ENCODE data around the gene WDR48.

WDR48 gene

GRCh38 chr3:39103791-39104552, 52.2 kb downstream of the WDR48 start:
- DNase-seq (ENCODE audit: insufficient read length), result no peak
- FAIRE-seq, result no peak
- TF ChIP-seq TAF1 (IDR thresholded peaks at IDR 0.05; ENCODE audit: borderline replicate concordance, low read depth, low read length), result no peak
- TF ChIP-seq POLR2AphosphoS5 (IDR thresholded peaks at IDR 0.05; ENCODE audit: low read depth, low read length), result no peak
- TF ChIP-seq POLR2A (IDR thresholded peaks at IDR 0.05; ENCODE audit: low read depth, low read length), result no peak

GRCh38 chr3:39104961-39105686, 53.3 kb downstream of the WDR48 start:
- TF ChIP-seq POLR2AphosphoS5 (IDR thresholded peaks at IDR 0.05; ENCODE audit: low read depth, low read length), result no peak
- no peak for TF ChIP-seq POLR2A (IDR thresholded peaks at IDR 0.05; ENCODE audit: low read depth, low read length)
- no peak for TF ChIP-seq TAF1 (IDR thresholded peaks at IDR 0.05; ENCODE audit: borderline replicate concordance, low read depth, low read length)
- DNase-seq (ENCODE audit: insufficient read length), result no peak
- FAIRE-seq, result no peak

- no peak for TF ChIP-seq POLR2A (IDR thresholded peaks at IDR 0.05; ENCODE audit: low read depth, low read length)
- no peak for TF ChIP-seq POLR2AphosphoS5 (IDR thresholded peaks at IDR 0.05; ENCODE audit: low read depth, low read length)
- no peak for TF ChIP-seq TAF1 (IDR thresholded peaks at IDR 0.05; ENCODE audit: borderline replicate concordance, low read depth, low read length)
- FAIRE-seq (no peak), DNase-seq (ENCODE audit: insufficient read length) (no peak)
These were observed 53.9 kb downstream of the WDR48 start for GRCh38 chr3:39105687-39106063.

GRCh38 chr3:39106281-39106811, 54.5 kb downstream of the WDR48 start:
- no peak for DNase-seq (ENCODE audit: insufficient read length)
- no peak for TF ChIP-seq POLR2AphosphoS5 (IDR thresholded peaks at IDR 0.05; ENCODE audit: low read depth, low read length)
- no peak for TF ChIP-seq POLR2A (IDR thresholded peaks at IDR 0.05; ENCODE audit: low read depth, low read length)
- no peak for TF ChIP-seq TAF1 (IDR thresholded peaks at IDR 0.05; ENCODE audit: borderline replicate concordance, low read depth, low read length)
- no peak for FAIRE-seq

GRCh38 chr3:39106851-39107387, 55.1 kb downstream of the WDR48 start:
- TF ChIP-seq POLR2AphosphoS5 (IDR thresholded peaks at IDR 0.05; ENCODE audit: low read depth, low read length) (no peak), TAF1 (IDR thresholded peaks at IDR 0.05; ENCODE audit: borderline replicate concordance, low read depth, low read length) (no peak), POLR2A (IDR thresholded peaks at IDR 0.05; ENCODE audit: low read depth, low read length) (no peak)
- no peak for FAIRE-seq
- peak; percentile 42 for DNase-seq (ENCODE audit: insufficient read length)

GRCh38 chr3:39107388-39108199, 55.8 kb downstream of the WDR48 start, which contains the start of the genes GORASP1 and TTC21A:
TSS of gene GORASP1 (minus strand) at chr3:39107627. CDS start at chr3:39107541, 86 bp downstream.
TSS of gene TTC21A (plus strand) at chr3:39107680. CDS start at chr3:39107838, 158 bp downstream.
- peak; percentile 81 for DNase-seq (ENCODE audit: insufficient read length)
- TF ChIP-seq POLR2A (IDR thresholded peaks at IDR 0.05; ENCODE audit: low read depth, low read length), result peak; percentile 42; the same call in 1 of the 2 replicates
- TF ChIP-seq POLR2AphosphoS5 (IDR thresholded peaks at IDR 0.05; ENCODE audit: low read depth, low read length), result no peak
- peak; percentile 83 for FAIRE-seq

GRCh38 chr3:39108200-39108710, 56.4 kb downstream of the WDR48 start:
- FAIRE-seq (peak; percentile 95), DNase-seq (ENCODE audit: insufficient read length) (peak; percentile 47)
- no peak for TF ChIP-seq POLR2A (IDR thresholded peaks at IDR 0.05; ENCODE audit: low read depth, low read length)
- TF ChIP-seq POLR2AphosphoS5 (IDR thresholded peaks at IDR 0.05; ENCODE audit: low read depth, low read length), result no peak
- no peak for TF ChIP-seq TAF1 (IDR thresholded peaks at IDR 0.05; ENCODE audit: borderline replicate concordance, low read depth, low read length)

- no peak for TF ChIP-seq POLR2A (IDR thresholded peaks at IDR 0.05; ENCODE audit: low read depth, low read length)
- TF ChIP-seq POLR2AphosphoS5 (IDR thresholded peaks at IDR 0.05; ENCODE audit: low read depth, low read length), result no peak
- TF ChIP-seq TAF1 (IDR thresholded peaks at IDR 0.05; ENCODE audit: borderline replicate concordance, low read depth, low read length), result no peak
- FAIRE-seq, result no peak
- DNase-seq (ENCODE audit: insufficient read length), result no peak
These were observed 57.3 kb downstream of the WDR48 start for GRCh38 chr3:39109086-39109485.

- FAIRE-seq (no peak), DNase-seq (ENCODE audit: insufficient read length) (no peak)
- no peak for TF ChIP-seq TAF1 (IDR thresholded peaks at IDR 0.05; ENCODE audit: borderline replicate concordance, low read depth, low read length)
- TF ChIP-seq POLR2A (IDR thresholded peaks at IDR 0.05; ENCODE audit: low read depth, low read length), result no peak
- no peak for TF ChIP-seq POLR2AphosphoS5 (IDR thresholded peaks at IDR 0.05; ENCODE audit: low read depth, low read length)
These were observed 58.3 kb downstream of the WDR48 start for GRCh38 chr3:39110041-39110639.

- FAIRE-seq, result no peak
- TF ChIP-seq POLR2A (IDR thresholded peaks at IDR 0.05; ENCODE audit: low read depth, low read length) (no peak), TAF1 (IDR thresholded peaks at IDR 0.05; ENCODE audit: borderline replicate concordance, low read depth, low read length) (no peak), POLR2AphosphoS5 (IDR thresholded peaks at IDR 0.05; ENCODE audit: low read depth, low read length) (no peak)
- DNase-seq (ENCODE audit: insufficient read length), result no peak
These were observed 60.3 kb downstream of the WDR48 start for GRCh38 chr3:39112113-39112512.
